HG03139 (cell line): ENCODE measurements around the gene ZNF124.

Experiments used
- ATAC-seq: cut with Tn5 transposase; IDR thresholded peaks from one replicate; pipeline ENCODE4 v1.9.1; 2021; ENCODE audit not compliant: unreplicated experiment

The ZNF124 gene

DNA sequence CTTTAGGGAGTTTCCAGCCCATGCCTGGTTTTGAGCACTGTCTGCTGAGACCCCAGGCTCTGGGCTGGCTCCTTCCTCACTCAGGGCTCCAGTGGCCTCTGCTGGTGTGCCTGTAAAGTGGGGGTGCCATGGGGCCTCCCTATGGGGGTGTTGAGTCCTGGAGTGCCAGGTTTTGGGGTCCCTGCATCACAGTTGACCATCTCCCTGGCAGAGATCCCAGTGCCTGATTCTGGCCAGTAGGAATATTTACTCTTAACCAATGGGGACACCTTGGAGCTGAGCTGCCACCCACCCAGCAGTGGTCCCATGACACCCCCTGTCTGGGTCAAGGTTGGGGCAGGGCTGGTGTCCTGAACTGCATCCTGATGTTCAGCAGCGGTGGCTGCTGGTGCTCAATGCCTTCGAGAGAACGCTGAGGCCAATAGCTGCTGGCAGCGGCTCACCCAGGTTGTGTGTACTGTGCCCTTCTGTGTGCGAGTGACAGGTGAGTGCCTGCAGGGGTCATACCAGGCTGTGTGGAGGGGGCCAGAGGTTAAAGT is 58.0 kb downstream of the ZNF124 start:
- no peak for ATAC-seq

GRCh38 chr1:247113094-247113497 is 58.7 kb downstream of the ZNF124 start:
- ATAC-seq, result no peak

DNA sequence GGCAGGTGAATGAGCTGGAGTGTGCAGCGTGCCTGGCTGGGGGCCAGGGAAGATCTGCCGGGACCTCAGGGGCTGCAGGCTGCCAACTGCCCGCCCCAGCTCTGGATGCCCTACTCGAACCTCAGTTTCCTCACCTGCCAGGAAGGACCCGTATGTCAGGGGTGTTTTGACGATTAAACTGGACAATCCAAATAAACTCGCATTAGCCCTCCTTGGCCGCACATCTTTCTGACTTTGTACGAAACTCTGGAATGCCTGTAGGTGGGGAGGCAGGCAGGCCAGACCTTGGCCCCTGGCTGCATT is 59.4 kb downstream of the ZNF124 start:
- no peak for ATAC-seq

DNA sequence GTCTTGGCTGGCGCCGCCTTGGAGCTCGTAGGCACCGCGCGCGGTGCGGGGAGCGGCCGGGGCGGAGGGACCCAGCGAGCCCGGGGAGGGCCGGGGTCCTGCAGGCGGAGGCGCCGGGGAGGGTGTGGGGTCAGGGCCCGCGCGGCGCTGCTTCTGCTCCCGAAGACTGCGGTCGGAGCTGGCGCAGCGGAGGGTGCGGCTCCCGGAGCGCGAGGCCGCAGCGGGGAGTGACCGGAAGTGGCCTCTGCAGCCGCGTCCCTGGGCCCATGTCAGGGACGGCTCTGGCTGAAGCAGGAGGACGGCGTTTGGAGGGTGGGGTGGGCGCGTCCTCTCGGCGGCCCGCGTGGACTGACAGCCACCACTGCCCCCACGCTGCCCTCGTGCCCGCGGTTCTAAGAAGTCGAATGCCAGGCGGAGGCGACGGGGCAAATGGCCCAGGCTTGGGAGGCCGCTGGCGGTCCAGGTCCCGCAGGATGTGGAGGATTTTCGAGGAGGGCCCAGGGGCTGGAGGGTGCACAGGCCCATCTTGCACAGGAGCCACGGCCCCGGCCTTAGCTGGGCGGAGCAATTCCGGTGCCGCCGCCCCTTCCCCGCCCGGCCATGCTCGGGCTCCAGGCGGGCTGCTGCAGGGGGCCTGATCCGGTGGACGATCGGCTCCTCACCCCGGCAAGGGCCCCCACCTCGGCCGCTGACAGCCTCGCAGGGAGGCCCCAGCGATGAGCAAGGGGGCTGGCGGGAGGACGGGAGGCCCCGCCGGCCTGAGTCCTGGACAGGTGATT is 59.9 kb downstream of the ZNF124 start:
- ATAC-seq, result no peak

GRCh38 chr1:247111259-247111699 is 60.5 kb downstream of the ZNF124 start:
- no peak for ATAC-seq

DNA sequence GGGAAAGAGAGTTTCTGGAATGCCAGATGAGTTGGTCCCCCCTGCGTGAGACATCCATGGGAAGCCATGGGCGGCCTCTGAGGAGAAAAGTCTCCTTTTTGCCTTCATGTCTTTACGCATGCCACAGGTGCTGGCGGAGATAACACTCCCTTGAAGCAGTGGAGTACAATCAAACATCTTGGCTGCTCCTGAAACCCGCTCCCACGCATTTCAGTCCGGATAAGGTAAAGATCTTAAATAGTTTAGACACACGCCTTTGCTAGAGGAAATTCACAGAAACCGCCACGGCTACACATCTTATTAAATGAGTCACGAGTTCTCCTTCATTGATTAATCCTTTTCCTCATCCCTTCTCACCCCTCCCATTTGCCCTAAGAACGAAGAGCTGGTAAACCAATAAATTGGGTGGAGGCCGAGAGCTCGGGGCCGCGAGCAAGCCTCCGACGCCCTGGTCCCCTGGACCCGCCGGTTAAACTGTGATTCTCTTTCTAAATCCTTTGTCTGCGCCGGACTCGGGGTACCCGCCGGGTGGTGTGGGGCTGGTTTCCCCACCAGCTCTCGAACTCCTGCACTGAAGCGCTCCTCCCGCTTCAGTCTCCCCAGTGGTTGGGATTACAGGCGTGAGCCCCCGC is 61.1 kb downstream of the ZNF124 start:
- ATAC-seq, result no peak

DNA sequence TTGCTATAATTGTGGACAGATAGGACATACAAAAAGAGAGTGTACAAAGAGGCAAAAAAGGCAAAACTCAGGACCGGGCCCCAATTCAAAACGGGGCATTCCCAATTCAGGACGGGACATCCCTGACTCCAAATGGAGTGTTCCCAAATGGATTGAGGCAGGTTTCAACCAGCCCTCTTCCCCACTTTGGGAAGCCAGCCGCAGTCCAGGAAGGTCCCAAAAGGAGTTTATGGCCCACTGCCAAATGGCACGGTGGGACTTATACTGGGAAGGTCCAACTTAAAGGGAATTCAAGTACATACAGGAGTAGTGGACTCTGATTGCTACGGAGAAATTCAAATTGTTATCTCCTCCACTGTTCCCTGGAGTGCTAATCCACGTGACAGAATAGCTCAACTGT is 64.1 kb downstream of the ZNF124 start:
- no peak for ATAC-seq

DNA sequence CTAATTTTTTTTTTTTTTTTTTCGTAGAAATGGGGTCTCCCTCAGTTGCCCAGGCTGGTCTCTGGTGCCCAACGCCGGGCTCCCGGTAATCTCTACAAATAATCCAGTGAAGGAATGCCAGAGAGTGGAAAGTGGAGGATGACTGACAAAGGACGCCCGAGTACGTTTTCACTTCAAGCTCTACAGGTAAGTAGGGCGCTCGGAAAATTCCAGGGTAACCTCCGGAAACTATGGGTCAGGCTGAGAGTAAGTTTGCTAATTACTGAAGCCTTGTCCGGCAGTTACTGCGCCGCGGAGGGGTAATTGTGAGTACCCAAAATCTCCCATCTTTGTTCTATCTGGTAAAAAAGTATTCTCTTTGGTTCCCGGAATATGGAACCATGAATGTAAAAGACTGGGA is 65.9 kb downstream of the ZNF124 start:
- ATAC-seq, result no peak
